IMR-90 (cell line): Measurements from ENCODE around the gene MRPL38. TPM values are rescaled to one million over a fixed set of nuclear protein-coding genes. Genes with fewer than 3 reads are reported as not detected.

Experiments used
- ATAC-seq: fragments of 200-7000 bp; cut with Tn5 transposase; 2 replicates; pipeline ENCODE4 v1.9.1; 2020; ENCODE audit warnings: low read depth, mild to moderate bottlenecking, moderate library complexity
- BruUV-seq: library from RNA; stranded (reverse); fragments of 400-500 nt; replicated peaks from 2 replicates; lab custom pipeline; 2021; lab: Mats Ljungman, UMichigan
- CTCF ChIA-PET: fragments of 300-600 bp; formaldehyde crosslinking; extraction: SDS; loops from one replicate; lab custom pipeline; 2021; ENCODE audit warnings: antibody characterized with exemption; lab: Yijun Ruan, JAX
- POLR2A ChIA-PET: fragments of 300-600 bp; sonication (Branson Sonifier 250); formaldehyde crosslinking; loops from one replicate; lab custom pipeline; 2022; ENCODE audit warnings: antibody characterized with exemption; ENCODE audit not compliant: unreplicated experiment; lab: Charles Lee
- DNase-seq: peaks from one replicate; pipeline ENCODE4 v3.0.0; 2013
- H2AFZ ChIP-seq: replicated peaks from 2 replicates; pipeline ENCODE3; 2013; ENCODE audit warnings: low read length, mild to moderate bottlenecking; ENCODE audit not compliant: poor library complexity
- H2AK5ac ChIP-seq: 2 replicates; pipeline ENCODE4 v1.6.1; 2013; ENCODE audit warnings: low read depth, low read length, inconsistent platforms
- H2AK9ac ChIP-seq: replicated peaks from 2 replicates; pipeline ENCODE3; 2013; ENCODE audit warnings: mild to moderate bottlenecking, low read depth, low read length, moderate library complexity; ENCODE audit not compliant: poor library complexity
- H2BK120ac ChIP-seq: 2 replicates; pipeline ENCODE4 v1.6.1; 2013; ENCODE audit warnings: low read depth, low read length, inconsistent platforms
- H2BK15ac ChIP-seq: 3 replicates; pipeline ENCODE4 v1.6.1; 2013; ENCODE audit warnings: low read depth, low read length, inconsistent platforms
- H2BK20ac ChIP-seq: 2 replicates; pipeline ENCODE4 v1.6.1; 2013; ENCODE audit warnings: low read depth, mild to moderate bottlenecking, inconsistent platforms, low read length, moderate library complexity
- H2BK5ac ChIP-seq: 2 replicates; pipeline ENCODE4 v1.6.1; 2013; ENCODE audit warnings: mild to moderate bottlenecking, low read depth, low read length, inconsistent platforms; ENCODE audit not compliant: poor library complexity, severe bottlenecking
- H3K14ac ChIP-seq: replicated peaks from 2 replicates; pipeline ENCODE4 v1.6.1; 2013; ENCODE audit warnings: low read depth, low read length, inconsistent platforms
- H3K18ac ChIP-seq: 2 replicates; pipeline ENCODE4 v1.6.1; 2013; ENCODE audit warnings: low read depth, low read length, control low read depth
- H3K23ac ChIP-seq: 2 replicates; pipeline ENCODE4 v1.6.1; 2013; ENCODE audit warnings: low read depth, low read length, inconsistent platforms
- H3K27ac ChIP-seq: 2 replicates; pipeline ENCODE4 v1.5.1; 2013; ENCODE audit warnings: mild to moderate bottlenecking, control low read depth, low read length; ENCODE audit not compliant: insufficient read depth
- H3K27me3 ChIP-seq: 2 replicates; pipeline ENCODE4 v1.6.1; 2013; ENCODE audit warnings: low read length; ENCODE audit not compliant: control insufficient read depth, insufficient read depth
- H3K36me3 ChIP-seq: 2 replicates; pipeline ENCODE4 v1.6.1; 2013; ENCODE audit warnings: low read length, mixed read lengths; ENCODE audit not compliant: control insufficient read depth, insufficient read depth
- H3K4ac ChIP-seq: 2 replicates; pipeline ENCODE4 v1.6.1; 2013; ENCODE audit warnings: low read depth, low read length, inconsistent platforms
- H3K4me1 ChIP-seq: 2 replicates; pipeline ENCODE4 v1.6.1; 2013; ENCODE audit warnings: low read length, mixed read lengths; ENCODE audit not compliant: control insufficient read depth, insufficient read depth
- H3K4me2 ChIP-seq: 2 replicates; pipeline ENCODE4 v1.6.1; 2013; ENCODE audit warnings: low read depth, mild to moderate bottlenecking, control low read depth, low read length, moderate library complexity
- H3K4me3 ChIP-seq: 2 replicates; pipeline ENCODE4 v1.5.1; 2013; ENCODE audit warnings: low read depth, mild to moderate bottlenecking, control low read depth, low read length, moderate library complexity; ENCODE audit not compliant: insufficient read depth
- H3K56ac ChIP-seq: 2 replicates; pipeline ENCODE4 v1.6.1; 2013; ENCODE audit warnings: low read length, inconsistent platforms; ENCODE audit not compliant: insufficient read depth; ENCODE audit errors: extremely low read depth
- H3K79me1 ChIP-seq, 2 experiments: 2 replicates each; pipeline ENCODE4 v1.6.1; 2013; ENCODE audit warnings: low read length in 2 of 2, inconsistent platforms in 1 of 2, low read depth in 1 of 2
- H3K9ac ChIP-seq: 2 replicates; pipeline ENCODE4 v1.6.1; 2013; ENCODE audit warnings: low read depth, low read length, control low read depth
- H3K9me1 ChIP-seq: 2 replicates; pipeline ENCODE4 v1.6.1; 2013; ENCODE audit warnings: low read length, inconsistent platforms; ENCODE audit not compliant: insufficient read depth
- H3K9me3 ChIP-seq: 2 replicates; pipeline ENCODE4 v1.6.1; 2013; ENCODE audit warnings: low read length; ENCODE audit not compliant: control insufficient read depth, insufficient read depth
- H4K20me1 ChIP-seq: 2 replicates; pipeline ENCODE4 v1.6.1; 2013; ENCODE audit warnings: low read length, inconsistent platforms; ENCODE audit not compliant: insufficient read depth
- H4K5ac ChIP-seq: 2 replicates; pipeline ENCODE4 v1.6.1; 2013; ENCODE audit warnings: mild to moderate bottlenecking, low read depth, low read length, control low read depth
- H4K8ac ChIP-seq, 2 experiments: 2 replicates each; pipeline ENCODE4 v1.6.1; 2013; ENCODE audit warnings: low read depth in 2 of 2, low read length in 2 of 2, control low read depth in 1 of 2, inconsistent platforms in 1 of 2
- H4K91ac ChIP-seq: 2 replicates; pipeline ENCODE4 v1.6.1; 2013; ENCODE audit warnings: low read depth, low read length, inconsistent platforms; ENCODE audit not compliant: insufficient read depth
- BHLHE40 ChIP-seq: fragments of 150-350 bp; IDR thresholded peaks from 2 replicates; pipeline ENCODE4 v1.6.1; 2016; ENCODE audit warnings: mild to moderate bottlenecking, low read depth, low read length
- CEBPB ChIP-seq: IDR thresholded peaks from 2 replicates; pipeline ENCODE4 v1.6.1; 2012; ENCODE audit warnings: low read depth, low read length, improper control_type of control experiment
- CHD1 ChIP-seq: IDR thresholded peaks from 2 replicates; pipeline ENCODE4 v1.6.1; 2012; ENCODE audit warnings: low read depth, low read length, improper control_type of control experiment
- FOS ChIP-seq: fragments of 150-350 bp; IDR thresholded peaks from 2 replicates; pipeline ENCODE4 v1.6.1; 2016; ENCODE audit warnings: low read depth, low read length
- MAFK ChIP-seq: IDR thresholded peaks from 2 replicates; pipeline ENCODE4 v1.6.1; 2012; ENCODE audit warnings: low read depth, low read length, improper control_type of control experiment
- MAZ ChIP-seq: IDR thresholded peaks from 2 replicates; pipeline ENCODE4 v1.6.1; 2012; ENCODE audit warnings: low read depth, mild to moderate bottlenecking, low read length, improper control_type of control experiment, moderate library complexity, borderline replicate concordance
- MXI1 ChIP-seq: IDR thresholded peaks from 2 replicates; pipeline ENCODE4 v1.6.1; 2012; ENCODE audit warnings: low read depth, mild to moderate bottlenecking, low read length, moderate library complexity, borderline replicate concordance
- NFE2L2 ChIP-seq: fragments of 150-350 bp; IDR thresholded peaks from 2 replicates; pipeline ENCODE4 v1.6.1; 2016; ENCODE audit warnings: low read depth, mild to moderate bottlenecking, low read length
- RCOR1 ChIP-seq: IDR thresholded peaks from 2 replicates; pipeline ENCODE4 v1.6.1; 2012; ENCODE audit warnings: mild to moderate bottlenecking, low read length, improper control_type of control experiment; ENCODE audit not compliant: insufficient replicate concordance
- WGBS, 2 experiments: methylation state at CpG; one replicate each; pipeline versions ENCODE4 v1.1.5 to v1.1.7; 2013; ENCODE audit warnings: missing lambda C conversion rate in 2 of 2; ENCODE audit not compliant: insufficient read length in 1 of 2; ENCODE audit errors: extremely low coverage in 2 of 2; 5-methylcytosine and 5-hydroxymethylcytosine counted together
- dilution Hi-C: fragments of 300-500 bp; cut with HindIII; formaldehyde crosslinking; loops from one replicate; pipeline ENCODE4 v1.14.3; 2018; ENCODE audit warnings: low sequenced_read_pairs; ENCODE audit not compliant: unreplicated experiment
- in situ Hi-C: fragments of 300-500 bp; cut with MboI; formaldehyde crosslinking; loops from 3 replicates; pipeline ENCODE4 v1.14.3; 2019; ENCODE audit warnings: low sequenced_read_pairs, inconsistent platforms, mixed read lengths
- intact Hi-C: fragments of 100-400 bp; cut with micrococcal nuclease; formaldehyde crosslinking; loops from 2 replicates; pipeline ENCODE4 v1.10.0; 2022
- polyA plus RNA-seq, 3 experiments: library from polyadenylated mRNA; depleted of rRNA; stranded (reverse); fragments of >200 nt; gene quantifications; 2 replicates each; pipeline ENCODE4 v1.2.3, GENCODE V29; 2012; ENCODE audit warnings: low replicate concordance in 1 of 3
- total RNA-seq: library from RNA; depleted of rRNA; stranded (reverse); fragments of >200 nt; gene quantifications from 2 replicates; pipeline ENCODE4 v1.2.3, GENCODE V29; 2012
- TF ChIP-seq, protein P1 (sequence below): fragments of 150-350 bp; IDR thresholded peaks from 2 replicates; pipeline ENCODE4 v1.6.1; 2016; ENCODE audit warnings: low read depth, mild to moderate bottlenecking, low read length, moderate library complexity, borderline replicate concordance
- TF ChIP-seq, protein P2 (sequence below): fragments of 150-350 bp; IDR thresholded peaks from 2 replicates; pipeline ENCODE4 v1.6.1; 2017; ENCODE audit warnings: mild to moderate bottlenecking, antibody characterized with exemption, low read length, low read depth
- TF ChIP-seq, protein P3 (sequence below): conservative IDR thresholded peaks from 2 replicates; pipeline ENCODE4 v1.5.1; 2012; ENCODE audit warnings: mild to moderate bottlenecking, low read depth, low read length, improper control_type of control experiment

The MRPL38 gene
- total and polyA plus RNA-seq, 2 of the 4 experiments (the other 2 are of a cell fraction), result 13.3 to 42.5 TPM

GRCh38 chr17:75922963-75923874 lies 18.5 kb upstream of the MRPL38 start:
- no TSS peak for BruUV-seq
- Histone ChIP-seq H3K9me3 (no peaks in the 10 kb centered on the region), H3K9me1 (peaks cover 5% of the 10 kb centered on the region; the same call in 1 of the 2 replicates), H3K14ac (no peak overlapping the region), H3K27me3 (no peaks in the 10 kb centered on the region), H2BK15ac (no peak overlapping the region), H3K36me3 (peaks cover 16% of the 10 kb centered on the region), H3K4me3 (no peak overlapping the region), H4K5ac (no peak overlapping the region), H3K27ac (no peak overlapping the region), H4K20me1 (no peaks in the 10 kb centered on the region; the same call in 1 of the 2 replicates), H4K8ac (no peak overlapping the region), H3K23ac (no peak overlapping the region), H3K9ac (no peak overlapping the region), H3K4me2 (no peak overlapping the region), H3K4ac (no peak overlapping the region), H3K18ac (no peak overlapping the region), H2BK20ac (no peak overlapping the region), H3K4me1 (no peaks in the 10 kb centered on the region), H2BK120ac (no peak overlapping the region), H4K91ac (no peak overlapping the region), H2AK5ac (no peak overlapping the region), H2AFZ (no peak overlapping the region), H3K79me1 (no peaks in the 10 kb centered on the region), H3K56ac (no peak overlapping the region), H2BK5ac (no peak overlapping the region), H2AK9ac (no peak overlapping the region)
- ChIA-PET CTCF (no interaction called here), POLR2A (no interaction called here)
- WGBS, 2 experiments, result 92% methylated on average over 14 of the region's 19 CpGs; no CpG with 5 or more reads in 1 of the 2 experiments
- dilution Hi-C loops, result no loop called here
- DNase-seq (no peak), ATAC-seq (no peak)
- TF ChIP-seq RCOR1 (no peak), CEBPB (no peak), BHLHE40 (no peak), MXI1 (no peak), MAZ (no peak), MAFK (no peak), CHD1 (no peak), NFE2L2 (no peak), FOS (no peak)
- TF ChIP-seq, protein P1, sequence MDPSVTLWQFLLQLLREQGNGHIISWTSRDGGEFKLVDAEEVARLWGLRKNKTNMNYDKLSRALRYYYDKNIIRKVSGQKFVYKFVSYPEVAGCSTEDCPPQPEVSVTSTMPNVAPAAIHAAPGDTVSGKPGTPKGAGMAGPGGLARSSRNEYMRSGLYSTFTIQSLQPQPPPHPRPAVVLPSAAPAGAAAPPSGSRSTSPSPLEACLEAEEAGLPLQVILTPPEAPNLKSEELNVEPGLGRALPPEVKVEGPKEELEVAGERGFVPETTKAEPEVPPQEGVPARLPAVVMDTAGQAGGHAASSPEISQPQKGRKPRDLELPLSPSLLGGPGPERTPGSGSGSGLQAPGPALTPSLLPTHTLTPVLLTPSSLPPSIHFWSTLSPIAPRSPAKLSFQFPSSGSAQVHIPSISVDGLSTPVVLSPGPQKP, result no peak
- TF ChIP-seq, protein P2, sequence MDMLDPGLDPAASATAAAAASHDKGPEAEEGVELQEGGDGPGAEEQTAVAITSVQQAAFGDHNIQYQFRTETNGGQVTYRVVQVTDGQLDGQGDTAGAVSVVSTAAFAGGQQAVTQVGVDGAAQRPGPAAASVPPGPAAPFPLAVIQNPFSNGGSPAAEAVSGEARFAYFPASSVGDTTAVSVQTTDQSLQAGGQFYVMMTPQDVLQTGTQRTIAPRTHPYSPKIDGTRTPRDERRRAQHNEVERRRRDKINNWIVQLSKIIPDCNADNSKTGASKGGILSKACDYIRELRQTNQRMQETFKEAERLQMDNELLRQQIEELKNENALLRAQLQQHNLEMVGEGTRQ, result no peak
- TF ChIP-seq, protein P3, sequence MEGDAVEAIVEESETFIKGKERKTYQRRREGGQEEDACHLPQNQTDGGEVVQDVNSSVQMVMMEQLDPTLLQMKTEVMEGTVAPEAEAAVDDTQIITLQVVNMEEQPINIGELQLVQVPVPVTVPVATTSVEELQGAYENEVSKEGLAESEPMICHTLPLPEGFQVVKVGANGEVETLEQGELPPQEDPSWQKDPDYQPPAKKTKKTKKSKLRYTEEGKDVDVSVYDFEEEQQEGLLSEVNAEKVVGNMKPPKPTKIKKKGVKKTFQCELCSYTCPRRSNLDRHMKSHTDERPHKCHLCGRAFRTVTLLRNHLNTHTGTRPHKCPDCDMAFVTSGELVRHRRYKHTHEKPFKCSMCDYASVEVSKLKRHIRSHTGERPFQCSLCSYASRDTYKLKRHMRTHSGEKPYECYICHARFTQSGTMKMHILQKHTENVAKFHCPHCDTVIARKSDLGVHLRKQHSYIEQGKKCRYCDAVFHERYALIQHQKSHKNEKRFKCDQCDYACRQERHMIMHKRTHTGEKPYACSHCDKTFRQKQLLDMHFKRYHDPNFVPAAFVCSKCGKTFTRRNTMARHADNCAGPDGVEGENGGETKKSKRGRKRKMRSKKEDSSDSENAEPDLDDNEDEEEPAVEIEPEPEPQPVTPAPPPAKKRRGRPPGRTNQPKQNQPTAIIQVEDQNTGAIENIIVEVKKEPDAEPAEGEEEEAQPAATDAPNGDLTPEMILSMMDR, result no peak
- in situ Hi-C loops, result no loop called here
- intact Hi-C loops, result no loop called here
